Measurements from ENCODE around the gene PARVG. TPM values are rescaled to one million over a fixed set of nuclear protein-coding genes. Genes with fewer than 3 reads are reported as not detected.

PARVG gene
- total RNA-seq, 3 donors from 2014 or later: 10.2 to 39.2 (median 26.2) TPM

GRCh38 chr22:44133901-44134571 lies 46.7 kb upstream of the PARVG start:
- H3K9me3 ChIP-seq: peaks cover 13 to 19% of the 10 kb centered on the region in 2 donors
- H3K4me3 ChIP-seq: no peak overlapping the region
- no peaks in the 10 kb centered on the region for H3K4me1 ChIP-seq
- H3K27me3 ChIP-seq: no peaks in the 10 kb centered on the region
- no peaks in the 10 kb centered on the region for H3K36me3 ChIP-seq
- intact Hi-C loops (cut with DNase I; ENCODE audit: low total_unique reads): no loop called here
- H3K27ac ChIP-seq: no peak overlapping the region
- no peak for DNase-seq (ENCODE audit: low spot score in 2 of 2)
- no peak for TF ChIP-seq CTCF (IDR thresholded peaks at IDR 0.05)
- TF ChIP-seq POLR2AphosphoS5 (IDR thresholded peaks at IDR 0.05): no peak
- TF ChIP-seq POLR2A (IDR thresholded peaks at IDR 0.05): no peak

GRCh38 chr22:44136112-44136511 lies 44.6 kb upstream of the PARVG start:
- Histone ChIP-seq H3K27ac (no peak overlapping the region), H3K27me3 (no peaks in the 10 kb centered on the region), H3K4me1 (no peaks in the 10 kb centered on the region), H3K4me3 (no peak overlapping the region), H3K9me3 (peaks cover 13 to 19% of the 10 kb centered on the region in 2 donors), H3K36me3 (no peaks in the 10 kb centered on the region)
- no peak for DNase-seq (ENCODE audit: low spot score in 2 of 2)
- TF ChIP-seq POLR2A (IDR thresholded peaks at IDR 0.05) (no peak), POLR2AphosphoS5 (IDR thresholded peaks at IDR 0.05) (no peak), CTCF (IDR thresholded peaks at IDR 0.05) (no peak)
- intact Hi-C loops (cut with DNase I; ENCODE audit: low total_unique reads): no loop called here

- Histone ChIP-seq H3K36me3 (no peaks in the 10 kb centered on the region), H3K27ac (no peak overlapping the region), H3K27me3 (no peaks in the 10 kb centered on the region), H3K4me1 (no peaks in the 10 kb centered on the region), H3K9me3 (peaks cover 13 to 19% of the 10 kb centered on the region in 2 donors), H3K4me3 (no peak overlapping the region)
- intact Hi-C loops (cut with DNase I; ENCODE audit: low total_unique reads): no loop called here
- no peak for TF ChIP-seq POLR2A (IDR thresholded peaks at IDR 0.05)
- TF ChIP-seq POLR2AphosphoS5 (IDR thresholded peaks at IDR 0.05): no peak
- TF ChIP-seq CTCF (IDR thresholded peaks at IDR 0.05): no peak
- no peak for DNase-seq (ENCODE audit: low spot score in 2 of 2)
These were observed 43.9 kb upstream of the PARVG start for GRCh38 chr22:44136786-44137185.

- no peaks in the 10 kb centered on the region for H3K27me3 ChIP-seq
- H3K4me1 ChIP-seq: no peaks in the 10 kb centered on the region
- H3K9me3 ChIP-seq: peaks cover 13 to 19% of the 10 kb centered on the region in 2 donors
- TF ChIP-seq POLR2A (IDR thresholded peaks at IDR 0.05) (no peak), POLR2AphosphoS5 (IDR thresholded peaks at IDR 0.05) (no peak), CTCF (IDR thresholded peaks at IDR 0.05) (no peak)
- H3K36me3 ChIP-seq: no peaks in the 10 kb centered on the region
- H3K4me3 ChIP-seq: no peak overlapping the region
- intact Hi-C loops (cut with DNase I; ENCODE audit: low total_unique reads): no loop called here
- H3K27ac ChIP-seq: no peak overlapping the region
- no peak for DNase-seq (ENCODE audit: low spot score in 2 of 2)
These were observed 43.3 kb upstream of the PARVG start for GRCh38 chr22:44137415-44137814.

GRCh38 chr22:44139773-44140172 lies 41.0 kb upstream of the PARVG start:
- TF ChIP-seq POLR2A (IDR thresholded peaks at IDR 0.05) (no peak), POLR2AphosphoS5 (IDR thresholded peaks at IDR 0.05) (no peak), CTCF (IDR thresholded peaks at IDR 0.05) (no peak)
- H3K9me3 ChIP-seq: peaks cover 13 to 19% of the 10 kb centered on the region in 2 donors
- no peak for DNase-seq (ENCODE audit: low spot score in 2 of 2)
- H3K27me3 ChIP-seq: no peaks in the 10 kb centered on the region
- no peak overlapping the region for H3K27ac ChIP-seq
- no peaks in the 10 kb centered on the region for H3K36me3 ChIP-seq
- intact Hi-C loops (cut with DNase I; ENCODE audit: low total_unique reads): no loop called here
- no peaks in the 10 kb centered on the region for H3K4me1 ChIP-seq
- no peak overlapping the region for H3K4me3 ChIP-seq

All from breast epithelium (tissue), 4 donors.